Endothelial cell of umbilical vein (primary cell): ENCODE results near the gene UST.

ENCODE experiments used
- CTCF ChIP-seq, 2 donors: IDR thresholded peaks; 1 replicate in 1 of 2; 2 replicates in 1 of 2; pipeline ENCODE4 v1.5.1; 2011; ENCODE audit warnings: low read length in 2 of 2, mild to moderate bottlenecking in 2 of 2, moderate library complexity in 2 of 2, control low read depth in 1 of 2, inconsistent platforms in 1 of 2, low read depth in 1 of 2; ENCODE audit not compliant: insufficient read depth in 1 of 2; ENCODE audit errors: extremely low read depth in 1 of 2
- EZH2 ChIP-seq: IDR thresholded peaks from 2 replicates; pipeline ENCODE4 v1.6.1; 2012; ENCODE audit warnings: borderline replicate concordance, low read depth, mild to moderate bottlenecking, moderate library complexity, low read length, inconsistent platforms; ENCODE audit not compliant: severe bottlenecking
- FOS ChIP-seq: IDR thresholded peaks from 2 replicates; pipeline ENCODE4 v1.6.1; 2011; ENCODE audit warnings: mild to moderate bottlenecking, low read length, moderate library complexity, borderline replicate concordance; ENCODE audit not compliant: insufficient read depth
- GATA2 ChIP-seq: IDR thresholded peaks from 2 replicates; pipeline ENCODE4 v1.7.0; 2011; ENCODE audit warnings: low read depth, mild to moderate bottlenecking, moderate library complexity, mixed read lengths, low read length; ENCODE audit not compliant: insufficient read length, insufficient read depth
- JUN ChIP-seq: IDR thresholded peaks from 2 replicates; pipeline ENCODE4 v1.6.1; 2011; ENCODE audit warnings: borderline replicate concordance, low read depth; ENCODE audit not compliant: insufficient read length, insufficient read depth
- MAX ChIP-seq: IDR thresholded peaks from 2 replicates; pipeline ENCODE4 v1.6.1; 2011; ENCODE audit not compliant: insufficient read depth, insufficient read length
- MYC ChIP-seq: IDR thresholded peaks from one replicate; pipeline ENCODE4 v1.6.1; 2011; ENCODE audit warnings: mild to moderate bottlenecking, low read depth, low read length
- POLR2A ChIP-seq: IDR thresholded peaks from 2 replicates; pipeline ENCODE4 v1.6.1; 2012; ENCODE audit warnings: low read depth, mild to moderate bottlenecking, control low read depth, low read length
- POLR2AphosphoS5 ChIP-seq: IDR thresholded peaks from 2 replicates; pipeline ENCODE4 v1.6.1; 2012; ENCODE audit warnings: low read depth, mild to moderate bottlenecking, control low read depth, low read length, moderate library complexity; ENCODE audit not compliant: insufficient read depth

GRCh38 chr6:148959501-148959900, 212.7 kb downstream of the UST start:
- TF ChIP-seq POLR2AphosphoS5 (no peak), POLR2A (no peak), MYC (no peak), EZH2 (no peak), CTCF (IDR thresholded peaks at IDR 0.05; ENCODE audit: extremely low read depth in 1 of 2, insufficient read depth in 1 of 2, low read depth in 1 of 2, low read length in 2 of 2) (no peak), MAX (no peak), JUN (no peak), FOS (no peak), GATA2 (no peak)
